ENCODE results near the gene HSD17B11.
"Not testable (repeated sequence)": the region's sequence is repeated elsewhere in the genome, so short reads cannot be mapped to it uniquely, and the experiment has no call there.

Gene HSD17B11

DNA sequence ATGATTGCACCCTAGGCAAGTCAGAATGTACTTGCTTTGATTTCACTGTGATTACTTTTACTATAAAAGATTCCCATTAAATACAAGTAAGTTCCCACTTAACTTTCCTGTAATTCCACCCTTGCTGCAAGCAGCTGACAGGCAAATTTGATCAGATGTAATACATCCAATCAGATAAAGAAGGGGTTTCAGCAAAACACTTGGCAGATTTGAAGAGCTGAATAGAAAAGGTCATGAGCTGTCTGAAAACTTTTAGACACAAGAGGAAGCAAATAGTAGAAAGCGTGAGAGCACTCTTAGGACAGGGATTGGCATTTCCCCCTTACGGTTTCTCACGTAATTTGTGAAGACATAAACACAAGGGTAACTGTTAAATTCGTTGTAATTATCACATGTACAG is 91.1 kb downstream of the HSD17B11 start:
- no peak for DNase-seq

DNA sequence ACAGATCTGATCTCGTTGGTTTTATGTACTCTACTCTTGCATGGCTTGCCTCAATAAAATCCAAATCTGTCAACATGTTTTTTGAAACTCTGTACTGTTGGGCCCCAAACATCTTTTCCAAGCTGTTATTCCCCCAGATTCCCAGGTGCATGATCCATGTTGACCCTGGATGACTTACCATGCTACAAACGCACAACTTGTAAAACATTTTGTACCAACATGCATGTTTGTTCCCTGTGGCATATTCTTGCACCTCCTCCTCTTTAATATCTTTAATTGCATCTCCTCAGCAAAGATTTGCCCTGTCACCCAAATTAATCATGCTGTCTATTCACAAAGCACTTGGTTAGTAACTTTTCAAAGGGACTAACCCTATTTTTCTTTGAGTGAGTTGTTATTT is 92.6 kb downstream of the HSD17B11 start:
- no peak for DNase-seq

DNA sequence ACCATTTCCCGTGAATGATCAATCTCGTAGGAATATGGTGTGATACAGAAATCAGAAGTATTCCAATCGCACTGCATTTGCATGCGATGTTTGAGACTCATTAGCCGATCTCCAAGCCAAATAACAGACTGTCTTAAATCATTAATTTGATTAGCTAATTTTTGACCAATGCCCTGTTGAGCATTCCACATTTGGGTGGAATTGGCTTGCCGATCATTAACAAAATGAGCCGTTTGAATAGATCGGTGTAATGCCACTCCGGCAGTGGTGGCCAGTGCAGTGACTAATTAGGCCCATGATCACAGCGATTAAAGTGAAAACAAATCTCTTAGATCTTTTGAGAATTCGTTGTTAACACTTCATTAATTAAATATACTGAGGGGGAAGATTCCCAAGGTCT is 96.1 kb downstream of the HSD17B11 start:
- not testable (repeated sequence) for DNase-seq

DNA sequence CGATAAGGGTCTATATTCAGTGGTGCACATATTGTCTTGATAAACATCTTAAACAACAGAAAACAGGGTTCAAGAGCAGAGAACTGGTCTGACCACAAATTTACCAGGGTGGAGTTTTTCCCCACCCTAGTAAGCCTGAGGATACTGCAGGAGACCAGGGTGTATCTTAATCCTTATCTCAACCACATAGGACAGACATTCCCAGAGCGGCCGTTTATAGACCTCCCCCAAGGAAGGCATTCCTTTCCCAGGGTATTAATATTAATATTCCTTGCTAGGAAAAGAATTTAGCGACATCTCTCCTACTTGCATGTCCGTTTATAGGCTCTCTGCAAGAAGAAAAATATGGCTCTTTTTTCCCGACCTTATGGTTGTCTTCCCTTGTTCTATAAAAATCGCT is 97.1 kb downstream of the HSD17B11 start:
- not testable (repeated sequence) for DNase-seq

DNA sequence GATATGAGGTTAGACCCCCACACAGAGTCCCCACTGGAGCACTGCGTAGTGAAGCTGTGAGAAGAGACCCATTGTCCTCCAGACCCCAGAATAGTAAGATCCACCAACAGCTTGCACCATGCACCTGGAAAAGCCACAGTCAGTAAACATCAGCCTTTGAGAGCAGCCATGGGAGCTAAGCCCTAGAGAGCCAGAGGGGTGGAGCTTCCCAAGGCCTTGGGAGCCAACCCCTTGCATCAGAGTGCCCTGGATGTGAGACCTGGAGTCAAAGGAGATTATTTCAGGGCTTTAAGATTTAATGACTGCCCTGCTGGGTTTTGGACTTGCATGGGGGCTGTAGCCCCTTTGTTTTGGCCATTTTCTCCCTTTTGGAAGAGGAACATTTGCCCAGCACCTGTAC is 104.0 kb downstream of the HSD17B11 start:
- no peak for DNase-seq

All from stimulated activated CD4-positive, alpha-beta T cell treated with anti-CD3 and anti-CD28 coated beads, Interleukin-2, amount 100 ng/mL, for 48 hours (primary cell).